Upper lobe of right lung (tissue), 1 donor: ENCODE results near the gene PSMB10. TPM values are rescaled to one million over a fixed set of nuclear protein-coding genes. Genes with fewer than 3 reads are reported as not detected.
A peak's percentile ranks its signal among the peaks of the same experiment; 100 is the strongest.
"Not testable (repeated sequence)": the region's sequence is repeated elsewhere in the genome, so short reads cannot be mapped to it uniquely, and the experiment has no call there.

ENCODE experiments used
- ATAC-seq: fragments of 200-7000 bp; cut with Tn5 transposase; one replicate; pipeline ENCODE4 v1.9.1; 2020; ENCODE audit warnings: mild to moderate bottlenecking, moderate library complexity
- DNase-seq: peaks from one replicate; pipeline ENCODE4 v3.0.0-alpha.2; 2020
- H3K27ac ChIP-seq: fragments of 200-600 bp; one replicate; pipeline ENCODE4 v1.8.0; 2022
- H3K27me3 ChIP-seq: fragments of 200-600 bp; one replicate; pipeline ENCODE4 v1.8.0; 2022; ENCODE audit warnings: mild to moderate bottlenecking
- H3K36me3 ChIP-seq: fragments of 200-600 bp; one replicate; pipeline ENCODE4 v1.8.0; 2022
- H3K4me1 ChIP-seq: fragments of 200-600 bp; one replicate; pipeline ENCODE4 v1.8.0; 2022
- H3K4me3 ChIP-seq: fragments of 200-600 bp; one replicate; pipeline ENCODE4 v1.8.0; 2022; ENCODE audit warnings: mild to moderate bottlenecking
- H3K9me3 ChIP-seq: fragments of 200-600 bp; one replicate; pipeline ENCODE4 v1.8.0; 2022
- intact Hi-C: fragments of 100-400 bp; cut with DNase I; formaldehyde crosslinking; loops from one replicate; pipeline ENCODE4 v1.11.0; 2022
- total RNA-seq: library from RNA; stranded (reverse); fragmentation: NEBNext Ultra II Directional; extraction: Animal tissue kit (Norgen Biotek cat#: 25700); gene quantifications from one replicate; pipeline ENCODE4 v1.2.1, GENCODE V29; 2021
- TF ChIP-seq, protein P1 (sequence below): fragments of 200-600 bp; IDR thresholded peaks from one replicate; pipeline ENCODE4 v1.8.0; 2022; ENCODE audit warnings: antibody characterized with exemption
- donor health status: DM: no; HTN: yes; CAD: no; lungs with severe emphysema.

Gene PSMB10
- total RNA-seq, 1 donor from 2014 or later, result 71.6 TPM

DNA sequence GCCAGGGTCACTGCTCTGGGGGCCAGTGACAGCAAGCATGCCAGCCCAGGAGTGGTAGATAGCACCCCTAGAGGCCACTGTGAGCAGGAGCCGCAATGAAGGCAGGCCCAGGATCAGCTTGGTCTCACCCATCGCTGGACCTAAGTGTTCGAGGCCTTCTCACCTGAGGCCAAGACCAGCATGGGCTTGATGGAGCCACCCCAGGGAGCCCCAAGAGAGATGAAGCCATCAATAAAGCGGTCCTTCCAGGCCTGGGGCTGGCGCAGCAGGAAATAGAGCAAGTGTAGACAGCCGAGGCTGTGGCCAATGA is 5.5 kb upstream of the PSMB10 start:
- intact Hi-C loops, result no loop called here
- no peak overlapping the region for H3K27ac ChIP-seq
- peaks cover 16% of the 10 kb centered on the region for H3K4me1 ChIP-seq
- H3K27me3 ChIP-seq, result no peaks in the 10 kb centered on the region
- DNase-seq (no peak), ATAC-seq (peak; percentile 58)
- peaks cover 53% of the 10 kb centered on the region for H3K36me3 ChIP-seq
- H3K9me3 ChIP-seq, result no peaks in the 10 kb centered on the region
- TF ChIP-seq, protein P1, sequence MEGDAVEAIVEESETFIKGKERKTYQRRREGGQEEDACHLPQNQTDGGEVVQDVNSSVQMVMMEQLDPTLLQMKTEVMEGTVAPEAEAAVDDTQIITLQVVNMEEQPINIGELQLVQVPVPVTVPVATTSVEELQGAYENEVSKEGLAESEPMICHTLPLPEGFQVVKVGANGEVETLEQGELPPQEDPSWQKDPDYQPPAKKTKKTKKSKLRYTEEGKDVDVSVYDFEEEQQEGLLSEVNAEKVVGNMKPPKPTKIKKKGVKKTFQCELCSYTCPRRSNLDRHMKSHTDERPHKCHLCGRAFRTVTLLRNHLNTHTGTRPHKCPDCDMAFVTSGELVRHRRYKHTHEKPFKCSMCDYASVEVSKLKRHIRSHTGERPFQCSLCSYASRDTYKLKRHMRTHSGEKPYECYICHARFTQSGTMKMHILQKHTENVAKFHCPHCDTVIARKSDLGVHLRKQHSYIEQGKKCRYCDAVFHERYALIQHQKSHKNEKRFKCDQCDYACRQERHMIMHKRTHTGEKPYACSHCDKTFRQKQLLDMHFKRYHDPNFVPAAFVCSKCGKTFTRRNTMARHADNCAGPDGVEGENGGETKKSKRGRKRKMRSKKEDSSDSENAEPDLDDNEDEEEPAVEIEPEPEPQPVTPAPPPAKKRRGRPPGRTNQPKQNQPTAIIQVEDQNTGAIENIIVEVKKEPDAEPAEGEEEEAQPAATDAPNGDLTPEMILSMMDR, result peak; percentile 61
- no peak overlapping the region for H3K4me3 ChIP-seq

DNA sequence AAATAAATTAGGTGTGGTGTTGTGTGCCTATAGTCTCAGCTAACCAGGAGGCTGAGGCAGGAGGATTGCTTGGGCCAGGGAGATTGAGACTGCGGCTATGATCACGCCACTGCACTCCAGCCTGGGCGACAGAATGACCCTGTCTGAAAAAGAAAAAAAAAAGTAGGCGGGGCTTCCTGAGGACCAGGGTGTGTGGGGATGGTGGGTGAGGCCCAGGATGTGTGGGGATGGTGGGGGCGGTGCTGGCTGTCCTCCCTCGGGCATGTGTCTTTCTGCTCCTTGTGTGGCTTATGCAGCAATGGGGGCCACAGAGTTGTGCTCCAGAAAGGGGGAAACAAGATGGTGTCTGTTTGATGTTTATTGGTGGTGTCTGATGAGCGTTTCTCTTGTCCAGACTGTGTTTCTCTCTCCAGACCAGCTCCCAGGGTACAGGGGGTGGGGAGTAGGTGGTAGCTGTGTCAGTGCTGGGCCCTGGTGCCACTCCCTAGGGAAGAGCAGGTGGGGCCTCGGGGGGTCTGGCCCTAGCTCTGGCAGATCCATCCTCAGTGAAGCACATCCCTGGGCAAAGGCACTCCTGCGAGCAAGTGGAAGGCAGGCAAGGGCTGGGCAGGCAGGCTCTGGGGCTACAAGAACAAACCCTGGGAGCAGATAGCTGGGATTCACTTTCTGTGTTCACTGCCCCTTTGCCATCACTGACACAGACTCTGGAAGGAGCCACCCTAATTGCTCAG is 5.0 kb upstream of the PSMB10 start:
- Histone ChIP-seq H3K27me3 (no peaks in the 10 kb centered on the region), H3K4me1 (peaks cover 18% of the 10 kb centered on the region), H3K27ac (no peak overlapping the region), H3K4me3 (no peak overlapping the region), H3K9me3 (no peaks in the 10 kb centered on the region), H3K36me3 (peaks cover 48% of the 10 kb centered on the region)
- TF ChIP-seq, protein P1, result no peak
- ATAC-seq (no peak), DNase-seq (no peak)
- intact Hi-C loops, result no loop called here

DNA sequence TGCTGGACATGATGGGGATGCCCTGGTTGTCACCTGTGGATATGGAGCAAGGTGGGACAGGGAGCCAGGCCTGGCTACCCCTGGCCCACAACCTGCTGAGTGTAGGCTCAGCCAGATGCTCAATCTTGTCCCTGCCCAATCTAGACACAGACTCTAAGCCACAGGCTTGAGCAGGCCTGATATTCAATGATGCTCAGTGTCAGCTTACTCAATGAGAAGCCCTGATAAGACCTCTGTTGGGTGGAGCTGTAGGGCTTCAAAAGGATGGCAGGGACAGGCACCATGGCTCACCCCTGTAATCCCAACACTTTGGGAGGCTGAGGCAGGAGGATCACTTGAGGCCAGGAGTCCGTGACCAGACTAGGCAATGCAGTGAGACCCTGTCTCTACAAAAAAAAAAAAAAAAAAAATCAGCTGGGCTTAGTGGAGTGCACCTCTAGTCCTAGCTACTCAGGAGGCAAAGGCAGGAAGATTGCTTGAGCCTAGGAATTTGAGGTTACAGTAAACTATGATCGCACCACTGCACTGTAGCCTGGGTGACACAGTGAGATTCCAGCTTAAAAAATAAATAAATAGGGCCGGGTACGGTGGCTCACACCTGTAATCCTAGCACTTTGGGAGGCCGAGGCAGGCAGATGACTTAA is 3.9 kb upstream of the PSMB10 start:
- intact Hi-C loops, result no loop called here
- DNase-seq, result no peak
- Histone ChIP-seq H3K27me3 (no peaks in the 10 kb centered on the region), H3K9me3 (no peaks in the 10 kb centered on the region), H3K4me3 (no peak overlapping the region), H3K36me3 (peaks cover 37% of the 10 kb centered on the region), H3K27ac (no peak overlapping the region), H3K4me1 (peaks cover 18% of the 10 kb centered on the region)
- TF ChIP-seq, protein P1, result no peak
- ATAC-seq, result no peak

DNA sequence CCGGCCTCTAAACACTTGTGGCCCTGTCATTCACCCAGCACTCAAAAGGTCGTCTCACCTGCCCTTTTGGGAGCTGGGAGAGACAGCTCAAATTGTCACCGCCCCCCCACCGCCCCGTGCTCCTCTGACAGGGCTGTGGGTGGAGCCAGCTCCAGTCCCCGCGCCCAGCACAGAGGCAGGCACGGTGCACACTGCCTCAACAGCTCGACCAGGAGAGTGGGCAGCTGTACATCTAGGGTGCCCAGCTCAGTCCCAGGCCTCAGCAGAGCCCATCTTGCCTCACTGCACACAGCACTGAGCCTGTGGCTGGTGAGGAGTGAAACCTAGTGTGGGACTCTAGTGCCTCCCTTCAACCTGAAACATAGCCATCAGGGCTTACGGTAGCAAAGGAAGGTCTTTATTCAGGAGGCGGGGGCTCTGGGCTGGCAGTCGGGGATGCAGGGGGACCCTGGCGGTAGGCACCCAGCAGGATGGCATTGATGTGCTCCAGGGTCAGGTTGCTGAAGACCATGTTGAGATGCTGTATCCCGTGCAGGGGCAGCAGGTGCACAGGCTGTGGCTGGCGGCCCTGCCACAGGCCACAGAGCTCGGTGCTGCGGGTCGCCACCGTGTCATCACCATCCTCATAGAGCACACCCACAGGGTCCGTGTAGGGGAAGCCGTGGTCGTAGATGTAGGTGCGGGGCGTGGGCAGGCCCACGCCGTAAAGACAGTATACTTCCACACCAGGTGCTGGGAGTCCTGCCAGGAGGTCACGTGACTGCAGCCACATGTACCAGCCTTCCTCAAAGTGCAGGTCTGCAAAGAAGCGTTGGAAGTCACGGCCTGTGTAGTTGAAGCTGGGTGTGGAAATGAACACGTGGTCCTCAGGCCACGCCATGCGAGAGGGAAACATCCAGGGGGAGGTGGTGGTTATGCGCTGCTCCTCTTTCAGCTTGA is 3.1 kb upstream of the PSMB10 start:
- Histone ChIP-seq H3K27me3 (no peaks in the 10 kb centered on the region), H3K4me3 (no peak overlapping the region), H3K36me3 (peaks cover 33% of the 10 kb centered on the region), H3K4me1 (peaks cover 21% of the 10 kb centered on the region), H3K27ac (no peak overlapping the region), H3K9me3 (no peaks in the 10 kb centered on the region)
- no peak for DNase-seq
- intact Hi-C loops, result no loop called here
- ATAC-seq, result no peak
- TF ChIP-seq, protein P1, result no peak

DNA sequence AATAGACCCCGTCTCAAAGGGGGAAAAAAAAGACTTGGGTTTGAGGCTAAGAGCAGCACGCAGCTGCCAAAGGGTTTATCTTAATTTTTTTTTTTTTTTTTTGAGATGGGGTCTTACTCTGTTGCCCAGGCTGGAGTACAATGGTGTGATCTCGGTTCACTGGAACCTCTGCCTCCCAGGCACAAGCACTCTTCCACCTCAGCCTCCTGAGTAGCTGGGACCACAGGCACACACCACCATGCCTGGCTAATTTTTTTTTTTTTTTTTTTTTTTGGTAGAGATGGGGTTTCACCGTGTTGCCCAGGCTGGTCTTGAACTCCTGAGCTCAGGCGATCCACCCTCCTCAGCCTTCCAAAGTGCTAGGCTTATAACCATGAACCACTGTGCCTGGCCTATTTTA is 1.1 kb upstream of the PSMB10 start:
- DNase-seq, intact Hi-C loops, H3K9me3 ChIP-seq, ATAC-seq, H3K4me3 ChIP-seq, H3K27me3 ChIP-seq, H3K27ac ChIP-seq: not testable (repeated sequence)
- Histone ChIP-seq H3K36me3 (peaks cover 35% of the 10 kb centered on the region), H3K4me1 (peaks cover 17% of the 10 kb centered on the region)
